Central memory CD8-positive, alpha-beta T cell (primary cell): ENCODE data around the gene CENPN.

Experiments used
- ATAC-seq: fragments of 150-1000 bp; cut with Tn5 transposase; replicated peaks from 2 replicates; pipeline ENCODE4 v1.10.0; 2022; ENCODE audit warnings: mild to moderate bottlenecking, moderate FRiP score, moderate number of reproducible peaks; ENCODE audit not compliant: poor library complexity, severe bottlenecking; ENCODE audit errors: extremely low read depth
- DNase-seq, 2 donors: peaks; one replicate each; pipeline ENCODE4 v3.0.0; 2021; ENCODE audit warnings: low spot score in 2 of 2
- H3K27ac Mint-ChIP-seq: one replicate; pipeline ENCODE4 v1.8.0; 2022; ENCODE audit warnings: low read depth, mild to moderate bottlenecking, moderate library complexity, mixed read lengths
- H3K27me3 Mint-ChIP-seq: one replicate; pipeline ENCODE4 v1.8.0; 2022; ENCODE audit warnings: mixed read lengths
- H3K36me3 Mint-ChIP-seq: one replicate; pipeline ENCODE4 v1.8.0; 2022; ENCODE audit warnings: mild to moderate bottlenecking, moderate library complexity, mixed read lengths; ENCODE audit not compliant: insufficient read depth
- H3K4me1 Mint-ChIP-seq: one replicate; pipeline ENCODE4 v1.8.0; 2022; ENCODE audit warnings: mixed read lengths
- H3K4me3 Mint-ChIP-seq: one replicate; pipeline ENCODE4 v1.8.0; 2022; ENCODE audit warnings: mild to moderate bottlenecking, moderate library complexity, mixed read lengths
- H3K9me3 Mint-ChIP-seq: one replicate; pipeline ENCODE4 v1.8.0; 2022; ENCODE audit warnings: mixed read lengths

The CENPN gene

GRCh38 chr16:80994451-80994850 lies 12.6 kb upstream of the CENPN start:
- Mint-ChIP-seq H3K4me3 (no peak overlapping the region), H3K9me3 (no peaks in the 10 kb centered on the region), H3K27ac (no peak overlapping the region), H3K4me1 (peaks cover 42% of the 10 kb centered on the region), H3K27me3 (no peaks in the 10 kb centered on the region), H3K36me3 (peaks cover 27% of the 10 kb centered on the region)
- DNase-seq (no peak), ATAC-seq (no peak)

- no peaks in the 10 kb centered on the region for H3K9me3 Mint-ChIP-seq
- peak; percentile 56 for ATAC-seq
- H3K27me3 Mint-ChIP-seq = no peaks in the 10 kb centered on the region
- peak overlapping the region; percentile 96 for H3K27ac Mint-ChIP-seq
- peaks cover 19% of the 10 kb centered on the region for H3K36me3 Mint-ChIP-seq
- DNase-seq = no peak
- H3K4me1 Mint-ChIP-seq = peaks cover 52% of the 10 kb centered on the region
- H3K4me3 Mint-ChIP-seq = peak overlapping the region; percentile 93
Observed at GRCh38 chr16:80996688-80997138, 10.3 kb upstream of the CENPN start.

- Mint-ChIP-seq H3K27me3 (no peaks in the 10 kb centered on the region), H3K27ac (peak overlapping the region; percentile 96), H3K4me3 (peak overlapping the region; percentile 93), H3K4me1 (peaks cover 50% of the 10 kb centered on the region), H3K9me3 (no peaks in the 10 kb centered on the region), H3K36me3 (peaks cover 20% of the 10 kb centered on the region)
- ATAC-seq (peak; percentile 43), DNase-seq (no peak)
Observed at GRCh38 chr16:80997139-80997798, 9.7 kb upstream of the CENPN start.

- no peak overlapping the region for H3K4me3 Mint-ChIP-seq
- H3K27me3 Mint-ChIP-seq = no peaks in the 10 kb centered on the region
- peak overlapping the region; percentile 96 for H3K27ac Mint-ChIP-seq
- no peaks in the 10 kb centered on the region for H3K9me3 Mint-ChIP-seq
- DNase-seq (no peak), ATAC-seq (no peak)
- H3K36me3 Mint-ChIP-seq = peaks cover 14% of the 10 kb centered on the region
- H3K4me1 Mint-ChIP-seq = peaks cover 47% of the 10 kb centered on the region
Observed at GRCh38 chr16:80997964-80998620, 8.9 kb upstream of the CENPN start.

GRCh38 chr16:81000873-81001272 lies 6.1 kb upstream of the CENPN start:
- Mint-ChIP-seq H3K36me3 (peaks cover 12% of the 10 kb centered on the region), H3K27ac (no peak overlapping the region), H3K4me3 (no peak overlapping the region), H3K9me3 (no peaks in the 10 kb centered on the region), H3K4me1 (peaks cover 56% of the 10 kb centered on the region), H3K27me3 (no peaks in the 10 kb centered on the region)
- DNase-seq (no peak), ATAC-seq (no peak)

GRCh38 chr16:81001330-81001729 lies 5.7 kb upstream of the CENPN start:
- H3K4me3 Mint-ChIP-seq = no peak overlapping the region
- DNase-seq = no peak
- peaks cover 16% of the 10 kb centered on the region for H3K36me3 Mint-ChIP-seq
- ATAC-seq = no peak
- H3K27me3 Mint-ChIP-seq = no peaks in the 10 kb centered on the region
- peaks cover 60% of the 10 kb centered on the region for H3K4me1 Mint-ChIP-seq
- no peak overlapping the region for H3K27ac Mint-ChIP-seq
- no peaks in the 10 kb centered on the region for H3K9me3 Mint-ChIP-seq

GRCh38 chr16:81003064-81003463 lies 4.0 kb upstream of the CENPN start:
- peaks cover 56% of the 10 kb centered on the region for H3K4me1 Mint-ChIP-seq
- peak overlapping the region; percentile 87 for H3K4me3 Mint-ChIP-seq
- no peaks in the 10 kb centered on the region for H3K9me3 Mint-ChIP-seq
- peaks cover 30% of the 10 kb centered on the region for H3K36me3 Mint-ChIP-seq
- ATAC-seq (no peak), DNase-seq (no peak)
- H3K27me3 Mint-ChIP-seq = no peaks in the 10 kb centered on the region
- H3K27ac Mint-ChIP-seq = peak overlapping the region; percentile 98

GRCh38 chr16:81003610-81004460 lies 3.2 kb upstream of the CENPN start:
- Mint-ChIP-seq H3K36me3 (peaks cover 30% of the 10 kb centered on the region), H3K4me1 (peaks cover 54% of the 10 kb centered on the region), H3K27ac (peak overlapping the region; percentile 98), H3K4me3 (peak overlapping the region; percentile 87), H3K9me3 (no peaks in the 10 kb centered on the region), H3K27me3 (no peaks in the 10 kb centered on the region)
- no peak for DNase-seq
- no peak for ATAC-seq

- peak in 1 of 2 donors; percentile 32 for DNase-seq
- Mint-ChIP-seq H3K36me3 (peaks cover 30% of the 10 kb centered on the region), H3K9me3 (no peaks in the 10 kb centered on the region), H3K4me3 (peak overlapping the region; percentile 87), H3K4me1 (peaks cover 44% of the 10 kb centered on the region), H3K27me3 (no peaks in the 10 kb centered on the region), H3K27ac (peak overlapping the region; percentile 98)
- no peak for ATAC-seq
Observed at GRCh38 chr16:81004646-81005353, 2.2 kb upstream of the CENPN start.

- peak overlapping the region; percentile 98 for H3K27ac Mint-ChIP-seq
- no peak for DNase-seq
- peaks cover 30% of the 10 kb centered on the region for H3K36me3 Mint-ChIP-seq
- peak overlapping the region; percentile 87 for H3K4me3 Mint-ChIP-seq
- no peak for ATAC-seq
- H3K4me1 Mint-ChIP-seq = peaks cover 38% of the 10 kb centered on the region
- no peaks in the 10 kb centered on the region for H3K27me3 Mint-ChIP-seq
- H3K9me3 Mint-ChIP-seq = no peaks in the 10 kb centered on the region
Observed at GRCh38 chr16:81005610-81006161, 1.3 kb upstream of the CENPN start.

GRCh38 chr16:81006211-81006812 lies 702 bp upstream of the CENPN start:
- DNase-seq (peak in 1 of 2 donors; percentile 55), ATAC-seq (peak; percentile 24)
- peaks cover 34% of the 10 kb centered on the region for H3K4me1 Mint-ChIP-seq
- peak overlapping the region; percentile 98 for H3K27ac Mint-ChIP-seq
- H3K36me3 Mint-ChIP-seq = peaks cover 30% of the 10 kb centered on the region
- H3K4me3 Mint-ChIP-seq = peak overlapping the region; percentile 87
- no peaks in the 10 kb centered on the region for H3K9me3 Mint-ChIP-seq
- no peaks in the 10 kb centered on the region for H3K27me3 Mint-ChIP-seq

GRCh38 chr16:81008505-81008789 lies 1.4 kb downstream of the CENPN start:
- peak overlapping the region; percentile 98 for H3K27ac Mint-ChIP-seq
- H3K4me3 Mint-ChIP-seq = peak overlapping the region; percentile 87
- peaks cover 32% of the 10 kb centered on the region for H3K36me3 Mint-ChIP-seq
- no peaks in the 10 kb centered on the region for H3K9me3 Mint-ChIP-seq
- ATAC-seq (no peak), DNase-seq (no peak)
- no peaks in the 10 kb centered on the region for H3K27me3 Mint-ChIP-seq
- H3K4me1 Mint-ChIP-seq = peaks cover 25% of the 10 kb centered on the region
